GM12801 (cell line): Measurements from ENCODE around the gene NNMT.

Source experiments
- CTCF ChIP-seq: IDR thresholded peaks from one replicate; pipeline ENCODE4 v1.5.1; 2011; ENCODE audit warnings: control low read depth; ENCODE audit not compliant: insufficient read length; ENCODE audit errors: extremely low read depth

The NNMT gene

GRCh38 chr11:114259124-114259526 lies 37.1 kb upstream of the NNMT start:
- no peak for TF ChIP-seq CTCF

GRCh38 chr11:114259551-114259983 lies 36.6 kb upstream of the NNMT start:
- TF ChIP-seq CTCF, result no peak

- TF ChIP-seq CTCF, result no peak
Observed at GRCh38 chr11:114260077-114260476, 36.1 kb upstream of the NNMT start.

- TF ChIP-seq CTCF, result no peak
Observed at GRCh38 chr11:114260483-114260882, 35.7 kb upstream of the NNMT start.

GRCh38 chr11:114261791-114262190 lies 34.4 kb upstream of the NNMT start:
- no peak for TF ChIP-seq CTCF

- TF ChIP-seq CTCF, result no peak
Observed at GRCh38 chr11:114262681-114263512, 33.3 kb upstream of the NNMT start.

GRCh38 chr11:114263513-114264170 lies 32.6 kb upstream of the NNMT start:
- TF ChIP-seq CTCF, result no peak
